Left hindlimb (tissue), 1 donor: ENCODE measurements around the gene PPM1L.

ENCODE experiments used
- DNase-seq: peaks from one replicate; pipeline ENCODE4 v3.0.0-alpha.2; 2018

Gene PPM1L

GRCh38 chr3:160765211-160765610 lies 9.2 kb downstream of the PPM1L start:
- DNase-seq: no peak

GRCh38 chr3:160768031-160768430 lies 12.0 kb downstream of the PPM1L start:
- no peak for DNase-seq

- DNase-seq: no peak
Observed at GRCh38 chr3:160768918-160769317, 12.9 kb downstream of the PPM1L start.

- DNase-seq: no peak
Observed at GRCh38 chr3:160771811-160772459, 15.9 kb downstream of the PPM1L start.

- DNase-seq: no peak
Observed at GRCh38 chr3:160773722-160774121, 17.7 kb downstream of the PPM1L start.

- no peak for DNase-seq
Observed at GRCh38 chr3:160774172-160774571, 18.1 kb downstream of the PPM1L start.

- DNase-seq: no peak
Observed at GRCh38 chr3:160778480-160778879, 22.4 kb downstream of the PPM1L start.

- DNase-seq: no peak
Observed at GRCh38 chr3:160779040-160779439, 23.0 kb downstream of the PPM1L start.

- no peak for DNase-seq
Observed at GRCh38 chr3:160780245-160780644, 24.2 kb downstream of the PPM1L start.

GRCh38 chr3:160781402-160781801 lies 25.4 kb downstream of the PPM1L start:
- no peak for DNase-seq

- DNase-seq: no peak
Observed at GRCh38 chr3:160781863-160782262, 25.8 kb downstream of the PPM1L start.

GRCh38 chr3:160784853-160785252 lies 28.8 kb downstream of the PPM1L start:
- DNase-seq: no peak

- DNase-seq: no peak
Observed at GRCh38 chr3:160790726-160791125, 34.7 kb downstream of the PPM1L start.

GRCh38 chr3:160792540-160792939 lies 36.5 kb downstream of the PPM1L start:
- DNase-seq: no peak

GRCh38 chr3:160793722-160794252 lies 37.8 kb downstream of the PPM1L start:
- DNase-seq: no peak

GRCh38 chr3:160796089-160796812 lies 40.2 kb downstream of the PPM1L start:
- no peak for DNase-seq

- DNase-seq: no peak
Observed at GRCh38 chr3:160796813-160797164, 40.8 kb downstream of the PPM1L start.

- DNase-seq: no peak
Observed at GRCh38 chr3:160797356-160797755, 41.3 kb downstream of the PPM1L start.

GRCh38 chr3:160801386-160802118 lies 45.5 kb downstream of the PPM1L start:
- peak; percentile 53 for DNase-seq

GRCh38 chr3:160804762-160805161 lies 48.7 kb downstream of the PPM1L start:
- peak; percentile 46 for DNase-seq

GRCh38 chr3:160806094-160806493 lies 50.1 kb downstream of the PPM1L start:
- DNase-seq: no peak

GRCh38 chr3:160806686-160807085 lies 50.7 kb downstream of the PPM1L start:
- DNase-seq: no peak

- DNase-seq: no peak
Observed at GRCh38 chr3:160808838-160809237, 52.8 kb downstream of the PPM1L start.

- no peak for DNase-seq
Observed at GRCh38 chr3:160809453-160809852, 53.4 kb downstream of the PPM1L start.
